A204.1 (cell line): Measurements from ENCODE around the gene CDH23.

Experiments used
- FAIRE-seq: peaks from 2 replicates; lab custom pipeline; 2012; peaks lifted over from hg19 to GRCh38; lab: Jason Lieb, UNC

CDH23 gene

GRCh38 chr10:71517298-71518169 lies 120.8 kb downstream of the CDH23 start:
- FAIRE-seq = no peak

- FAIRE-seq = no peak
Measured at GRCh38 chr10:71520042-71520441, 123.3 kb downstream of the CDH23 start.

GRCh38 chr10:71521504-71522441 lies 125.1 kb downstream of the CDH23 start:
- no peak for FAIRE-seq

- no peak for FAIRE-seq
Measured at GRCh38 chr10:71522442-71523144, 125.9 kb downstream of the CDH23 start.

- FAIRE-seq = no peak
Measured at GRCh38 chr10:71523756-71524155, 127.0 kb downstream of the CDH23 start.

GRCh38 chr10:71525092-71525491 lies 128.4 kb downstream of the CDH23 start:
- FAIRE-seq = no peak

GRCh38 chr10:71525721-71526120 lies 129.0 kb downstream of the CDH23 start:
- no peak for FAIRE-seq

- FAIRE-seq = no peak
Measured at GRCh38 chr10:71526653-71527052, 129.9 kb downstream of the CDH23 start.

GRCh38 chr10:71527135-71527534 lies 130.4 kb downstream of the CDH23 start:
- no peak for FAIRE-seq

- no peak for FAIRE-seq
Measured at GRCh38 chr10:71528371-71529206, 131.9 kb downstream of the CDH23 start.

GRCh38 chr10:71529207-71529827 lies 132.6 kb downstream of the CDH23 start:
- FAIRE-seq = no peak

- FAIRE-seq = no peak
Measured at GRCh38 chr10:71530781-71531180, 134.1 kb downstream of the CDH23 start.

GRCh38 chr10:71531485-71532446 lies 135.0 kb downstream of the CDH23 start:
- FAIRE-seq = no peak

- FAIRE-seq = no peak
Measured at GRCh38 chr10:71532878-71533277, 136.2 kb downstream of the CDH23 start.

- FAIRE-seq = no peak
Measured at GRCh38 chr10:71533936-71534335, 137.2 kb downstream of the CDH23 start.

- no peak for FAIRE-seq
Measured at GRCh38 chr10:71534568-71535194, 138.0 kb downstream of the CDH23 start.

GRCh38 chr10:71536332-71536731 lies 139.6 kb downstream of the CDH23 start:
- FAIRE-seq = no peak

GRCh38 chr10:71537125-71537524 lies 140.4 kb downstream of the CDH23 start:
- no peak for FAIRE-seq

- no peak for FAIRE-seq
Measured at GRCh38 chr10:71537681-71538080, 141.0 kb downstream of the CDH23 start.
